LNCaP clone FGC (cell line): ENCODE results near the gene TEX22.

Experiments used
- DNase-seq: peaks from one replicate; pipeline ENCODE4 v3.0.0-alpha.2; 2011; ENCODE audit warnings: low read depth
- H3K4me3 ChIP-seq: 2 replicates; pipeline ENCODE4 v1.5.1; 2011; ENCODE audit warnings: mild to moderate bottlenecking, low read depth, low read length, control low read depth
- TF ChIP-seq, protein P1 (sequence below): IDR thresholded peaks from 2 replicates; pipeline ENCODE4 v1.5.1; 2012; ENCODE audit warnings: mild to moderate bottlenecking; ENCODE audit not compliant: control insufficient read depth, insufficient read depth; ENCODE audit errors: extremely low read depth

TEX22 gene

GRCh38 chr14:105385322-105385637 lies 13.1 kb upstream of the TEX22 start:
- H3K4me3 ChIP-seq: no peak overlapping the region
- no peak for DNase-seq
- TF ChIP-seq, protein P1, sequence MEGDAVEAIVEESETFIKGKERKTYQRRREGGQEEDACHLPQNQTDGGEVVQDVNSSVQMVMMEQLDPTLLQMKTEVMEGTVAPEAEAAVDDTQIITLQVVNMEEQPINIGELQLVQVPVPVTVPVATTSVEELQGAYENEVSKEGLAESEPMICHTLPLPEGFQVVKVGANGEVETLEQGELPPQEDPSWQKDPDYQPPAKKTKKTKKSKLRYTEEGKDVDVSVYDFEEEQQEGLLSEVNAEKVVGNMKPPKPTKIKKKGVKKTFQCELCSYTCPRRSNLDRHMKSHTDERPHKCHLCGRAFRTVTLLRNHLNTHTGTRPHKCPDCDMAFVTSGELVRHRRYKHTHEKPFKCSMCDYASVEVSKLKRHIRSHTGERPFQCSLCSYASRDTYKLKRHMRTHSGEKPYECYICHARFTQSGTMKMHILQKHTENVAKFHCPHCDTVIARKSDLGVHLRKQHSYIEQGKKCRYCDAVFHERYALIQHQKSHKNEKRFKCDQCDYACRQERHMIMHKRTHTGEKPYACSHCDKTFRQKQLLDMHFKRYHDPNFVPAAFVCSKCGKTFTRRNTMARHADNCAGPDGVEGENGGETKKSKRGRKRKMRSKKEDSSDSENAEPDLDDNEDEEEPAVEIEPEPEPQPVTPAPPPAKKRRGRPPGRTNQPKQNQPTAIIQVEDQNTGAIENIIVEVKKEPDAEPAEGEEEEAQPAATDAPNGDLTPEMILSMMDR: no peak

DNA sequence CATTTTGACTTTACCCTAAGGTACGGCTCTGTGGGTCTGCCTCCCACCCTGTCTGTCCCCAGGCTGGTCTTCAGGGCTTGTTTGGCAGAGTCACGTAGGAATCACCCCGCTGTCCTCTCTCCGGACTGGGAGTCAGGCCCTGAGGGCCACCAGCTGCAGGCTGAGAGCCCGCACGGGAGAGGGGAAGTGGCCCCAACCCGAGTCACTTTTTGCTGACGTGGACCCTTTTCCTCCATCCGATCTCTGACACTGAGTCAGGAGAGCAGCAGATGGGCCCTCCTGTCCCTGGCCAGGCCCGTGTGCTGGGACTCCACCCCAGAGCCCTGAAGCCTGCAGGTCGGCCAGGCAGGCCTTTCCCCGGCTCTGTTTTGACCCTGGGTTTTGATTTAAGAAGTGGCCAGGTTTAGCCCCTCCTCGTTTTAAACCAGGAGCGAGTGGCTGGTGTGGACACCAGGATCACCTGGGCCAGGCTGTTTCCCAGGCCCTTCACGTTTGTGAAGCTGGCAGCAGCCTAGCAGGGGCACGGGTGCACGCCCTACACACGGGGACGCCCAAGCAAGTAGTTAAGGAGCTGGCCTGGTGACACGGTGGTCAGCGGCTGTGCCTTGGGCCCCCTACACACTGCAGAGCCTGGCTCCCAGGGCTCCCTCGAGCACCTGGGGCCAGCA lies 12.5 kb upstream of the TEX22 start:
- TF ChIP-seq, protein P1: no peak
- DNase-seq: no peak
- no peak overlapping the region for H3K4me3 ChIP-seq

- TF ChIP-seq, protein P1: no peak
- no peak for DNase-seq
- no peak overlapping the region for H3K4me3 ChIP-seq
These were observed 11.5 kb upstream of the TEX22 start for GRCh38 chr14:105386581-105387529.

DNA sequence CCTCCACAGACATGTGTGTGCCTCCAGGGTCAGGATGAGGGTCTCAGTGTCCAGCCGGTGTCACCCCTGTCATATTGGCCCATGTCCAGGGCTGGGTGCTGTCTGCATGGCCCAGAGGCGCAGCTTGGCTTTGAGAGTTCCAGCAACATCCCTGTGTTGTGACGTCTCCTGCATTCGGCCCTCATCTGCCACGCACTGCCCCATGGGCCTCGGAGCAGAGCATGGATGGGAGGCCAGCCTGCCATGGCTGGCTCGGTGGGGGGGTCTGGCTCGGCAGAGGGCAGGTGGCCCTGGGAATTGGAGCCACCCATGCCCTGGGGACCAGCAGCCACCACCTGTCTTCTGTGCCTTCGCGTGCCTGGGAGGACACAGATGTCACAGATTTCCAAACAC lies 10.8 kb upstream of the TEX22 start:
- H3K4me3 ChIP-seq: no peak overlapping the region
- no peak for DNase-seq
- TF ChIP-seq, protein P1: no peak

DNA sequence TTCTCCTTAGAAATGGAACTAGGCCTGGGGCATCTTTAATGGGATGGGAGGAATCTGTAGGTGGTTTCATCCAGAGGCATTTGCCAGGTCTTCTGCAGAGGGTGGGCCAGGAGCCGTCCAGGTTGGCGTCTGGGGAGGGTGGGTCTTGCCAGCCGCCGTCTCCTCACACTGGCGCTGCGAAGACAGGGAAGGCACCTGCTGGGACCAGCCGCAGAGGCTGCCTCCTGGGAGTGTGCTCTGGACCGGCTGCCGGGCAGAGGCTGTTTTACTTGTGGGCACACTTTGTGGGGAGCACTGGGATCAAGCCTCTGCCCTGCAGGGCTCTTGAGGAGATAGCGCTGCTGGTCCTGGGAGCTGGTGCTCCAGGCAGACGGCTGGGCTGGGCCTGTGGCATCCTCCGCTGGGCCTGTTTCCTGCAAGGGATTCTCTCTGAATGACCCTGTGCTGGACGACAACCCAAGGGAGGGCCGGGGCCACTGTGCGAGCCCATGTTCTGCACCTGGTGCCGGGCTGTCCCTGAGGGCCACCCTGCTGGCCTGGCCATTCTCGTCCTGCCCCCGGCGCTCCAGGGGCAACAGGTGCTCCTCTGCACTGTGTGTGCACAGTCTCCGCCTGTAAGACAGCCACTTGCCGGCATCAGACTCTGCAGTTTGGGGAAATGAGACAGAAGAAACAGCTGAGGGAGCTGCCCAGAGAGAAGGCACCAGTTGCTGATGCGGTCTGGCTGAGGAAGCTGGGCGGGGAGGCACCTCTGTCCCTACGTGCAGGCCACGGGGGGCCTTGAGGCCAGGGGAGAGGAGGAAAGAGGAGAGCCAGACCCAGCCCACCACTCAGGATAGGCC lies 10.0 kb upstream of the TEX22 start:
- no peak overlapping the region for H3K4me3 ChIP-seq
- TF ChIP-seq, protein P1: no peak
- DNase-seq: no peak

DNA sequence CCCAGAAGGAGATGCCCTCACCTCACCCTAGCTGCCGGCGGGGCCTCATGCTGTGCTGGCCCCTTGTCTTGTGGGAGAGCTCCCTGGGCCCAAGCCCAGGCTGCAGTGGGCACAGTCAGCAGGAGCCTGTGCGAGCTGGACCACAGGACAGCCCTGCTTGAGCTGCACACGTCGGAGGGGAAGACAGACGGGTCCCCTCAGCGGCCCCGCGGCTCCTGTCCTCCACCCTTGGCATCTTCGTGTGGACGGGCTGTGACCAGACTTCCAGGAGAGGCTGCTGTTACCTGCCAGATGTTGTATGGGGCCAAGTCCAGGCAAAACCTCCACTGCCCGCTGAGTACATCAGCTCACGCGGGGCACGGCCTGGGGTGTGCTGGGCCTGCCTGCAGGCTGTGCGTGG lies 9.4 kb upstream of the TEX22 start:
- TF ChIP-seq, protein P1: no peak
- H3K4me3 ChIP-seq: no peak overlapping the region
- no peak for DNase-seq
